GM12878 (cell line): ENCODE results near the gene PDE6A.

Experiments
- ATF3 ChIP-seq: IDR thresholded peaks from 2 replicates; pipeline ENCODE4 v1.6.1; 2011; ENCODE audit warnings: low read depth, mild to moderate bottlenecking, low read length, moderate library complexity, borderline replicate concordance; ENCODE audit errors: extremely low read depth
- CTCF ChIP-seq, 3 experiments: IDR thresholded peaks in 2 of 3; conservative IDR thresholded peaks in 1 of 3; 2 replicates each; pipeline ENCODE4 v1.5.1; 2011; ENCODE audit warnings: low read depth in 3 of 3, low read length in 3 of 3, mild to moderate bottlenecking in 3 of 3, control low read depth in 2 of 3, moderate library complexity in 2 of 3, inconsistent platforms in 1 of 3, mixed read lengths in 1 of 3; ENCODE audit not compliant: control insufficient read depth in 2 of 3, insufficient read depth in 1 of 3; ENCODE audit errors: extremely low read depth in 1 of 3
- GABPA ChIP-seq: IDR thresholded peaks from 2 replicates; pipeline ENCODE4 v1.6.1; 2014; ENCODE audit warnings: antibody characterized with exemption, low read depth, mild to moderate bottlenecking, inconsistent platforms
- POLR2A ChIP-seq: IDR thresholded peaks from 2 replicates; pipeline ENCODE4 v1.6.1; 2011; ENCODE audit warnings: low read depth, mild to moderate bottlenecking, low read length
- SIN3A ChIP-seq: IDR thresholded peaks from 2 replicates; pipeline ENCODE4 v1.6.1; 2012; ENCODE audit warnings: low read depth, low read length, improper control_type of control experiment

DNA sequence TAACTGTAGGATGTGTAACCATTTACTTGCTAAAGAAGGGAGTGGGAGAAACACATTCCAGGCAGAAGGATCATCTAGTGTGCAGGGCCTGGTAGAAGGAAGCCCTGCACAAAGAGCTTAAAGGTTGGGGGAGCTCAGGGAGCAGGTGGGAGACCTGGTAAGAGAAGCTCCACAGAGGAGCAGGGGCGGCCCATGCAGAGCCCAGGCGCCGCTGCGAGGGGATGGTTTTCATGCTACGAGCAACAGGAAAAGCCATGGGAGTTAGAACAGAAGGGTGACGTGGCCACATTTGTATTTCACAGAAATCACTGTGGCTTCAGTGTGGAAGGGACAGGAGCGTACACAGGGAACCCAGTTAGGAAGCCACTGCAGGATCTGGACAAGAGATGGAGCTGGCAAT lies 73.1 kb downstream of the PDE6A start:
- TF ChIP-seq ATF3 = no peak
- no peak for TF ChIP-seq POLR2A
- no peak for TF ChIP-seq GABPA
- TF ChIP-seq SIN3A = no peak
- no peak for TF ChIP-seq CTCF (IDR thresholded peaks at IDR 0.05 in 2 of 3, conservative IDR thresholded peaks at IDR 0.05 in 1 of 3; ENCODE audit: control insufficient read depth in 2 of 3, extremely low read depth in 1 of 3, insufficient read depth in 1 of 3, low read depth in 3 of 3, low read length in 3 of 3)
